CD4-positive, alpha-beta T cell treated with Interleukin-10 for 1 hour (primary cell): ENCODE data around the gene GPD2.

Experiments
- DNase-seq: peaks from one replicate; pipeline ENCODE4 v3.0.0-alpha.2; 2020

The GPD2 gene

GRCh38 chr2:156436497-156437085, 412 bp downstream of the GPD2 start:
- peak; percentile 23 for DNase-seq

- no peak for DNase-seq
Measured at GRCh38 chr2:156437272-156437930, 1.2 kb downstream of the GPD2 start.

- DNase-seq, result no peak
Measured at GRCh38 chr2:156437931-156438410, 1.8 kb downstream of the GPD2 start.

- no peak for DNase-seq
Measured at GRCh38 chr2:156443089-156443488, 6.9 kb downstream of the GPD2 start.

GRCh38 chr2:156445296-156446220, 9.4 kb downstream of the GPD2 start:
- DNase-seq, result no peak

GRCh38 chr2:156447761-156448160, 11.6 kb downstream of the GPD2 start:
- DNase-seq, result no peak

- DNase-seq, result no peak
Measured at GRCh38 chr2:156448766-156449165, 12.6 kb downstream of the GPD2 start.

- DNase-seq, result no peak
Measured at GRCh38 chr2:156452971-156453370, 16.8 kb downstream of the GPD2 start.

GRCh38 chr2:156455361-156455975, 19.3 kb downstream of the GPD2 start:
- DNase-seq, result no peak

- no peak for DNase-seq
Measured at GRCh38 chr2:156456616-156457015, 20.4 kb downstream of the GPD2 start.

GRCh38 chr2:156457523-156458517, 21.6 kb downstream of the GPD2 start:
- no peak for DNase-seq

GRCh38 chr2:156459720-156460119, 23.5 kb downstream of the GPD2 start:
- no peak for DNase-seq

GRCh38 chr2:156464106-156464505, 27.9 kb downstream of the GPD2 start:
- no peak for DNase-seq

GRCh38 chr2:156465573-156465972, 29.4 kb downstream of the GPD2 start:
- no peak for DNase-seq

- no peak for DNase-seq
Measured at GRCh38 chr2:156466739-156467405, 30.7 kb downstream of the GPD2 start.

- DNase-seq, result no peak
Measured at GRCh38 chr2:156470975-156471583, 34.9 kb downstream of the GPD2 start.

- DNase-seq, result no peak
Measured at GRCh38 chr2:156471762-156472161, 35.6 kb downstream of the GPD2 start.

GRCh38 chr2:156472686-156473085, 36.5 kb downstream of the GPD2 start:
- DNase-seq, result peak; percentile 38

- no peak for DNase-seq
Measured at GRCh38 chr2:156473445-156473844, 37.3 kb downstream of the GPD2 start.

- DNase-seq, result no peak
Measured at GRCh38 chr2:156474401-156474800, 38.2 kb downstream of the GPD2 start.
